ENCODE data around the gene HAPLN1. TPM values are rescaled to one million over a fixed set of nuclear protein-coding genes. Genes with fewer than 3 reads are reported as not detected.

HAPLN1 gene
- total and polyA plus RNA-seq, 2 experiments from 2014 or later: 1.5 to 4.0 TPM

DNA sequence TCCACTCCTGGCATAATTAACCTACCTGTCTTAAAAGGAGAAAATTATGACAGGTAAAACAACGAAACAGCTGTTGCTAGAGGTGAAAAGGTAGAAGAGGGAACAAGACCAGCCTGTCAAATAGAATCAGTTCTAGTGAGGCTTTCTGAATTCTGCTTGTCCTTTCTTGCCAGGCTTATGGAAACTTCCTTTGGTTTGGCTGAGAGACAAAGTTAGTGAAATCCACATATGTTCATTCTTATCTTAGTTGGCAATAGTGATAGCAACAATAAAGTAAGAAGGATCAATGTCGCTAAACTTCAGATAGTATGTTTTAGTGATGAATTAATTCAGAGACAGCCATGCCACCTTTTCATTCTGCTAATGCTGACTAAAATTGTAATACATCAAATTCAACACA, 34.4 kb downstream of the HAPLN1 start:
- Histone ChIP-seq H3K27me3 (ENCODE audit: insufficient read depth) (no peaks in the 10 kb centered on the region), H3K36me3 (ENCODE audit: insufficient read depth) (no peaks in the 10 kb centered on the region), H3K27ac (ENCODE audit: low read depth) (no peak overlapping the region), H3K4me1 (ENCODE audit: insufficient read depth) (peaks cover 38% of the 10 kb centered on the region), H3K4me3 (no peak overlapping the region), H4K20me1 (replicated peaks; ENCODE audit: insufficient read depth) (no peaks in the 10 kb centered on the region), H3K9me2 (ENCODE audit: insufficient read depth) (no peaks in the 10 kb centered on the region), H3F3A (replicated peaks; ENCODE audit: low read depth) (no peaks in the 10 kb centered on the region), H2AFZ (no peak overlapping the region), H3K4me2 (0 out of 2 replicates have a peak overlapping the region, but pooled peaks have one; percentile 35), H3K79me2 (replicated peaks; ENCODE audit: insufficient read depth) (no peaks in the 10 kb centered on the region)
- H3K27ac Mint-ChIP-seq: no peak overlapping the region
- ATAC-seq (no peak), DNase-seq (ENCODE audit: low spot score) (no peak)
- TF ChIP-seq, protein P1, sequence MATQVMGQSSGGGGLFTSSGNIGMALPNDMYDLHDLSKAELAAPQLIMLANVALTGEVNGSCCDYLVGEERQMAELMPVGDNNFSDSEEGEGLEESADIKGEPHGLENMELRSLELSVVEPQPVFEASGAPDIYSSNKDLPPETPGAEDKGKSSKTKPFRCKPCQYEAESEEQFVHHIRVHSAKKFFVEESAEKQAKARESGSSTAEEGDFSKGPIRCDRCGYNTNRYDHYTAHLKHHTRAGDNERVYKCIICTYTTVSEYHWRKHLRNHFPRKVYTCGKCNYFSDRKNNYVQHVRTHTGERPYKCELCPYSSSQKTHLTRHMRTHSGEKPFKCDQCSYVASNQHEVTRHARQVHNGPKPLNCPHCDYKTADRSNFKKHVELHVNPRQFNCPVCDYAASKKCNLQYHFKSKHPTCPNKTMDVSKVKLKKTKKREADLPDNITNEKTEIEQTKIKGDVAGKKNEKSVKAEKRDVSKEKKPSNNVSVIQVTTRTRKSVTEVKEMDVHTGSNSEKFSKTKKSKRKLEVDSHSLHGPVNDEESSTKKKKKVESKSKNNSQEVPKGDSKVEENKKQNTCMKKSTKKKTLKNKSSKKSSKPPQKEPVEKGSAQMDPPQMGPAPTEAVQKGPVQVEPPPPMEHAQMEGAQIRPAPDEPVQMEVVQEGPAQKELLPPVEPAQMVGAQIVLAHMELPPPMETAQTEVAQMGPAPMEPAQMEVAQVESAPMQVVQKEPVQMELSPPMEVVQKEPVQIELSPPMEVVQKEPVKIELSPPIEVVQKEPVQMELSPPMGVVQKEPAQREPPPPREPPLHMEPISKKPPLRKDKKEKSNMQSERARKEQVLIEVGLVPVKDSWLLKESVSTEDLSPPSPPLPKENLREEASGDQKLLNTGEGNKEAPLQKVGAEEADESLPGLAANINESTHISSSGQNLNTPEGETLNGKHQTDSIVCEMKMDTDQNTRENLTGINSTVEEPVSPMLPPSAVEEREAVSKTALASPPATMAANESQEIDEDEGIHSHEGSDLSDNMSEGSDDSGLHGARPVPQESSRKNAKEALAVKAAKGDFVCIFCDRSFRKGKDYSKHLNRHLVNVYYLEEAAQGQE (IDR thresholded peaks at IDR 0.05; ENCODE audit: unreplicated experiment): no peak
- TF ChIP-seq EZH2phosphoT487 (IDR thresholded peaks at IDR 0.05; ENCODE audit: unreplicated experiment) (no peak), EZH2 (IDR thresholded peaks at IDR 0.05; ENCODE audit: low read depth, unreplicated experiment) (no peak), ZNF331 (CRISPR knock-in tag; IDR thresholded peaks at IDR 0.05; ENCODE audit: low read depth) (no peak), NANOG (IDR thresholded peaks at IDR 0.05; ENCODE audit: borderline replicate concordance) (no peak), STAT1 (IDR thresholded peaks at IDR 0.05; ENCODE audit: unreplicated experiment) (no peak), JUNB (IDR thresholded peaks at IDR 0.05; ENCODE audit: unreplicated experiment) (no peak), POLR2AphosphoS5 (IDR thresholded peaks at IDR 0.05; ENCODE audit: low read depth) (no peak), ZNF114 (CRISPR knock-in tag; IDR thresholded peaks at IDR 0.05) (no peak)
- TF ChIP-seq, protein P2, sequence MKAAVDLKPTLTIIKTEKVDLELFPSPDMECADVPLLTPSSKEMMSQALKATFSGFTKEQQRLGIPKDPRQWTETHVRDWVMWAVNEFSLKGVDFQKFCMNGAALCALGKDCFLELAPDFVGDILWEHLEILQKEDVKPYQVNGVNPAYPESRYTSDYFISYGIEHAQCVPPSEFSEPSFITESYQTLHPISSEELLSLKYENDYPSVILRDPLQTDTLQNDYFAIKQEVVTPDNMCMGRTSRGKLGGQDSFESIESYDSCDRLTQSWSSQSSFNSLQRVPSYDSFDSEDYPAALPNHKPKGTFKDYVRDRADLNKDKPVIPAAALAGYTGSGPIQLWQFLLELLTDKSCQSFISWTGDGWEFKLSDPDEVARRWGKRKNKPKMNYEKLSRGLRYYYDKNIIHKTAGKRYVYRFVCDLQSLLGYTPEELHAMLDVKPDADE (IDR thresholded peaks at IDR 0.05): no peak
- TF ChIP-seq, protein P3, sequence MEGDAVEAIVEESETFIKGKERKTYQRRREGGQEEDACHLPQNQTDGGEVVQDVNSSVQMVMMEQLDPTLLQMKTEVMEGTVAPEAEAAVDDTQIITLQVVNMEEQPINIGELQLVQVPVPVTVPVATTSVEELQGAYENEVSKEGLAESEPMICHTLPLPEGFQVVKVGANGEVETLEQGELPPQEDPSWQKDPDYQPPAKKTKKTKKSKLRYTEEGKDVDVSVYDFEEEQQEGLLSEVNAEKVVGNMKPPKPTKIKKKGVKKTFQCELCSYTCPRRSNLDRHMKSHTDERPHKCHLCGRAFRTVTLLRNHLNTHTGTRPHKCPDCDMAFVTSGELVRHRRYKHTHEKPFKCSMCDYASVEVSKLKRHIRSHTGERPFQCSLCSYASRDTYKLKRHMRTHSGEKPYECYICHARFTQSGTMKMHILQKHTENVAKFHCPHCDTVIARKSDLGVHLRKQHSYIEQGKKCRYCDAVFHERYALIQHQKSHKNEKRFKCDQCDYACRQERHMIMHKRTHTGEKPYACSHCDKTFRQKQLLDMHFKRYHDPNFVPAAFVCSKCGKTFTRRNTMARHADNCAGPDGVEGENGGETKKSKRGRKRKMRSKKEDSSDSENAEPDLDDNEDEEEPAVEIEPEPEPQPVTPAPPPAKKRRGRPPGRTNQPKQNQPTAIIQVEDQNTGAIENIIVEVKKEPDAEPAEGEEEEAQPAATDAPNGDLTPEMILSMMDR (conservative IDR thresholded peaks at IDR 0.05; ENCODE audit: low read depth in 2 of 2): no peak
- TF ChIP-seq, protein P4, sequence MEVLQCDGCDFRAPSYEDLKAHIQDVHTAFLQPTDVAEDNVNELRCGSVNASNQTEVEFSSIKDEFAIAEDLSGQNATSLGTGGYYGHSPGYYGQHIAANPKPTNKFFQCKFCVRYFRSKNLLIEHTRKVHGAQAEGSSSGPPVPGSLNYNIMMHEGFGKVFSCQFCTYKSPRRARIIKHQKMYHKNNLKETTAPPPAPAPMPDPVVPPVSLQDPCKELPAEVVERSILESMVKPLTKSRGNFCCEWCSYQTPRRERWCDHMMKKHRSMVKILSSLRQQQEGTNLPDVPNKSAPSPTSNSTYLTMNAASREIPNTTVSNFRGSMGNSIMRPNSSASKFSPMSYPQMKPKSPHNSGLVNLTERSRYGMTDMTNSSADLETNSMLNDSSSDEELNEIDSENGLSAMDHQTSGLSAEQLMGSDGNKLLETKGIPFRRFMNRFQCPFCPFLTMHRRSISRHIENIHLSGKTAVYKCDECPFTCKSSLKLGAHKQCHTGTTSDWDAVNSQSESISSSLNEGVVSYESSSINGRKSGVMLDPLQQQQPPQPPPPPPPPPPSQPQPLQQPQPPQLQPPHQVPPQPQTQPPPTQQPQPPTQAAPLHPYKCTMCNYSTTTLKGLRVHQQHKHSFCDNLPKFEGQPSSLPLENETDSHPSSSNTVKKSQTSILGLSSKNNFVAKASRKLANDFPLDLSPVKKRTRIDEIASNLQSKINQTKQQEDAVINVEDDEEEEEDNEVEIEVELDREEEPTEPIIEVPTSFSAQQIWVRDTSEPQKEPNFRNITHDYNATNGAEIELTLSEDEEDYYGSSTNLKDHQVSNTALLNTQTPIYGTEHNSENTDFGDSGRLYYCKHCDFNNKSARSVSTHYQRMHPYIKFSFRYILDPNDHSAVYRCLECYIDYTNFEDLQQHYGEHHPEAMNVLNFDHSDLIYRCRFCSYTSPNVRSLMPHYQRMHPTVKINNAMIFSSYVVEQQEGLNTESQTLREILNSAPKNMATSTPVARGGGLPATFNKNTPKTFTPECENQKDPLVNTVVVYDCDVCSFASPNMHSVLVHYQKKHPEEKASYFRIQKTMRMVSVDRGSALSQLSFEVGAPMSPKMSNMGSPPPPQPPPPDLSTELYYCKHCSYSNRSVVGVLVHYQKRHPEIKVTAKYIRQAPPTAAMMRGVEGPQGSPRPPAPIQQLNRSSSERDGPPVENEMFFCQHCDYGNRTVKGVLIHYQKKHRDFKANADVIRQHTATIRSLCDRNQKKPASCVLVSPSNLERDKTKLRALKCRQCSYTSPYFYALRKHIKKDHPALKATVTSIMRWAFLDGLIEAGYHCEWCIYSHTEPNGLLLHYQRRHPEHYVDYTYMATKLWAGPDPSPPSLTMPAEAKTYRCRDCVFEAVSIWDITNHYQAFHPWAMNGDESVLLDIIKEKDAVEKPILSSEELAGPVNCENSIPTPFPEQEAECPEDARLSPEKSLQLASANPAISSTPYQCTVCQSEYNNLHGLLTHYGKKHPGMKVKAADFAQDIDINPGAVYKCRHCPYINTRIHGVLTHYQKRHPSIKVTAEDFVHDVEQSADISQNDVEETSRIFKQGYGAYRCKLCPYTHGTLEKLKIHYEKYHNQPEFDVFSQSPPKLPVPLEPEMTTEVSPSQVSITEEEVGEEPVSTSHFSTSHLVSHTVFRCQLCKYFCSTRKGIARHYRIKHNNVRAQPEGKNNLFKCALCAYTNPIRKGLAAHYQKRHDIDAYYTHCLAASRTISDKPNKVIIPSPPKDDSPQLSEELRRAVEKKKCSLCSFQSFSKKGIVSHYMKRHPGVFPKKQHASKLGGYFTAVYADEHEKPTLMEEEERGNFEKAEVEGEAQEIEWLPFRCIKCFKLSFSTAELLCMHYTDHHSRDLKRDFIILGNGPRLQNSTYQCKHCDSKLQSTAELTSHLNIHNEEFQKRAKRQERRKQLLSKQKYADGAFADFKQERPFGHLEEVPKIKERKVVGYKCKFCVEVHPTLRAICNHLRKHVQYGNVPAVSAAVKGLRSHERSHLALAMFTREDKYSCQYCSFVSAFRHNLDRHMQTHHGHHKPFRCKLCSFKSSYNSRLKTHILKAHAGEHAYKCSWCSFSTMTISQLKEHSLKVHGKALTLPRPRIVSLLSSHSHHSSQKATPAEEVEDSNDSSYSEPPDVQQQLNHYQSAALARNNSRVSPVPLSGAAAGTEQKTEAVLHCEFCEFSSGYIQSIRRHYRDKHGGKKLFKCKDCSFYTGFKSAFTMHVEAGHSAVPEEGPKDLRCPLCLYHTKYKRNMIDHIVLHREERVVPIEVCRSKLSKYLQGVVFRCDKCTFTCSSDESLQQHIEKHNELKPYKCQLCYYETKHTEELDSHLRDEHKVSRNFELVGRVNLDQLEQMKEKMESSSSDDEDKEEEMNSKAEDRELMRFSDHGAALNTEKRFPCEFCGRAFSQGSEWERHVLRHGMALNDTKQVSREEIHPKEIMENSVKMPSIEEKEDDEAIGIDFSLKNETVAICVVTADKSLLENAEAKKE (CRISPR knock-in tag; IDR thresholded peaks at IDR 0.05): no peak
- H3K4me3 Mint-ChIP-seq: no peak overlapping the region
- no peaks in the 10 kb centered on the region for H3K27me3 Mint-ChIP-seq (ENCODE audit: insufficient read depth, low read depth, poor library complexity)
- H3K9me3 Mint-ChIP-seq: no peaks in the 10 kb centered on the region
- peaks cover 37% of the 10 kb centered on the region for H3K4me1 Mint-ChIP-seq
- H3K36me3 Mint-ChIP-seq (ENCODE audit: low read depth): no peaks in the 10 kb centered on the region
